Mesothelial cell of epicardium (in vitro differentiated cells): ENCODE measurements around the gene LRRC37A3. TPM values are rescaled to one million over a fixed set of nuclear protein-coding genes. Genes with fewer than 3 reads are reported as not detected.
"Not testable (repeated sequence)": the region's sequence is repeated elsewhere in the genome, so short reads cannot be mapped to it uniquely, and the experiment has no call there.

Experiments
- DNase-seq, 2 experiments: peaks; one replicate each; pipeline ENCODE4 v3.0.0; 2021; ENCODE audit warnings: low spot score in 2 of 2; ENCODE audit not compliant: unreplicated experiment in 2 of 2
- H3K27ac Mint-ChIP-seq: 2 replicates; pipeline ENCODE4 v1.8.0; 2021; ENCODE audit warnings: mixed read lengths
- H3K27me3 Mint-ChIP-seq: 2 replicates; pipeline ENCODE4 v1.8.0; 2021; ENCODE audit warnings: low read depth, mixed read lengths
- H3K36me3 Mint-ChIP-seq: 2 replicates; pipeline ENCODE4 v1.8.0; 2021; ENCODE audit warnings: mixed read lengths
- H3K4me1 Mint-ChIP-seq: 2 replicates; pipeline ENCODE4 v1.8.0; 2021; ENCODE audit warnings: mixed read lengths
- H3K4me3 Mint-ChIP-seq: 2 replicates; pipeline ENCODE4 v1.8.0; 2021; ENCODE audit warnings: mild to moderate bottlenecking, moderate library complexity, mixed read lengths
- H3K9me3 Mint-ChIP-seq: 2 replicates; pipeline ENCODE4 v1.8.0; 2021; ENCODE audit warnings: mixed read lengths
- total RNA-seq: library from RNA; stranded (reverse); gene quantifications from 3 replicates; pipeline ENCODE4 v1.2.1, GENCODE V29; 2021
- TF ChIP-seq, protein P1 (sequence below): fragments of 200-600 bp; sonication (generic); IDR thresholded peaks from one replicate; pipeline ENCODE4 v1.5.0; 2021; ENCODE audit warnings: antibody characterized with exemption; ENCODE audit not compliant: unreplicated experiment

Gene LRRC37A3
- total RNA-seq, 1 donor from 2014 or later = 34.7 TPM

DNA sequence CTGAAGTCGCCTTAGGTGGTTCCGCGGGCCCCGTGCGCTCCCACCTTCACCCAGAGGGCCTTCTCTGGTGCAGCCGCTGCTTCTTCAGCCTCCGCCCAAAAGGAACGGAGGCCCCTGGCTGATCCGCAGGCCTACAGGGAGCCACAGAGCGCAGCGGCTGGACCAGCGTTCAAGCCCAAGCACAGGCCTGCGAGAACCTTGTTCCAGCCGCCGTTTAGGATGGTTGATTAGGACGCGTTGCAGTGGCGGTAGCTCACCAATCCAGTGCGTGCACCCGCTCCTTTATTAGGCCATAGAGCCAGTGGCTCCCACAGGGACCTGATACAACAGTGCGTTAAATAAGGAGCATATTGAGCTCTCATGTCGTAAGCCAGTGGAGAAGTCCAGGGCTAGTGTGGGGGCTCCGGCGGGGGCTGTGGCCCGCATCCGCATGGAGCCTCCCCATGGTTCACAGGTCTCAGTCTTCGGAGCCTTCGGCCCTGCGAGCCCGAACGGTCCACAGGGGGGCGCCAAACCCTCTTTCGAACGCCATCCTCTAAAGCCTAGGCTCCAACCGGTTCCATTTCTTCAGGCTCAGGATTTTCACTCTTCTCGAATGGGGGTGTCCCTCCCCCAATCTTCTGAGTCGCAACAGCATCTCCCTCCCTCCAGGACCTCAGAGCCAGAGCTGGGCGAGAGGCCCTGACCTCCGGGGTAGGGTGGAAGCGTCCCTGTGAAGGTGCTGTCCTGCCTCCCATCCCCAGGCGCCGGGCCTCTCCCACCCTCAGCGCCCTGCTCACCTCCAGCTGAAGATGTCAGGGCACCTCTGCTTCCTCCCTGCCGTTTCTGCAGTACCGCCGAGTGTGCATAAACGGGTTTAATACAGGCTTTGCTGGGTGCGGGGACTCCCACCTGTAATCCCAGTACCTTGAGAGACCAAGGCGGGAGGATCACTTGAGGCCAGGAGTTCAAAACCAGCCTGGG is 71.5 kb downstream of the LRRC37A3 start:
- TF ChIP-seq, protein P1, sequence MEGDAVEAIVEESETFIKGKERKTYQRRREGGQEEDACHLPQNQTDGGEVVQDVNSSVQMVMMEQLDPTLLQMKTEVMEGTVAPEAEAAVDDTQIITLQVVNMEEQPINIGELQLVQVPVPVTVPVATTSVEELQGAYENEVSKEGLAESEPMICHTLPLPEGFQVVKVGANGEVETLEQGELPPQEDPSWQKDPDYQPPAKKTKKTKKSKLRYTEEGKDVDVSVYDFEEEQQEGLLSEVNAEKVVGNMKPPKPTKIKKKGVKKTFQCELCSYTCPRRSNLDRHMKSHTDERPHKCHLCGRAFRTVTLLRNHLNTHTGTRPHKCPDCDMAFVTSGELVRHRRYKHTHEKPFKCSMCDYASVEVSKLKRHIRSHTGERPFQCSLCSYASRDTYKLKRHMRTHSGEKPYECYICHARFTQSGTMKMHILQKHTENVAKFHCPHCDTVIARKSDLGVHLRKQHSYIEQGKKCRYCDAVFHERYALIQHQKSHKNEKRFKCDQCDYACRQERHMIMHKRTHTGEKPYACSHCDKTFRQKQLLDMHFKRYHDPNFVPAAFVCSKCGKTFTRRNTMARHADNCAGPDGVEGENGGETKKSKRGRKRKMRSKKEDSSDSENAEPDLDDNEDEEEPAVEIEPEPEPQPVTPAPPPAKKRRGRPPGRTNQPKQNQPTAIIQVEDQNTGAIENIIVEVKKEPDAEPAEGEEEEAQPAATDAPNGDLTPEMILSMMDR = peak; percentile 59
- H3K27me3 Mint-ChIP-seq, H3K27ac Mint-ChIP-seq, H3K4me3 Mint-ChIP-seq, H3K4me1 Mint-ChIP-seq, H3K36me3 Mint-ChIP-seq, H3K9me3 Mint-ChIP-seq: not testable (repeated sequence)
- DNase-seq = peak in 1 of 2 experiments; percentile 66

DNA sequence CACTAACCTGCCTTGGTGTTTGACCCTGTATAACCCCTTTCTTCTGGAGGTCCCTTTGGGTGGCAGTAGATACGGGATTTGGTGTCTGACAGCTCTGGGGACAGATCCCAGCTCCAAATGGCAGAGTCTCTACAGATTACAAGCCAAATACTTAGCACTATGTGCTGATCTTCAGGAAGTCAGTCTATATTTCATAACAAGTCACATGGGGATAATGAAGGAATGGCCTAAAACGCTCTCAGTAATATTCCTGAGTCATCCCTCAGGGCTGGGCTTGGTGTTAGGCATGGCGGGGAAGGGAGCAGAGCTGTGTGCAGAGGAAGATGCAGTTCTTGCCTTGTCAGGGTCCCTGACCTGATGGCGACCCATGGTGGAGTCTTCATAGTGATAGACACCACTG is 72.4 kb downstream of the LRRC37A3 start:
- not testable (repeated sequence) for H3K9me3 Mint-ChIP-seq, DNase-seq, H3K36me3 Mint-ChIP-seq, H3K27ac Mint-ChIP-seq, H3K4me3 Mint-ChIP-seq, H3K4me1 Mint-ChIP-seq, H3K27me3 Mint-ChIP-seq

DNA sequence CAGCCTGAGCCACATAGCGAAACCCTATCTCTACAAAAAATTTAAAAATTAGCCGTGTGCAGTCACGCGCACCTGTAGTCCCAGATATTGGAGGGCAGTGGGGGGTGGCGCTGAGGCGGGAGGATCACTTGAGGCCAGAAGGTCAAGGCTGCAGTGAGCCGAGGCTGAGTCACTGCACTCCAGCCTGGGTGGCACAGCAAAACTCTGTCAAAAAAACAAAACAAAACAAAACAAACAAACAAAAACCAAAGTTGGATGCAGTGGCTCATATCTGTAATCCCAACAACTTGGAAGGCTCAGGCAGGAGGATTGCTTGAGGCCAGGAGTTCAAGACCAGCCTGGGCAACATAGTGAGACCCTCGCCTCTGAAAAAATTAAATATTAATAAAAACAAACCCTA is 75.4 kb downstream of the LRRC37A3 start:
- H3K36me3 Mint-ChIP-seq, H3K27ac Mint-ChIP-seq, H3K4me3 Mint-ChIP-seq, H3K27me3 Mint-ChIP-seq, DNase-seq, H3K9me3 Mint-ChIP-seq, H3K4me1 Mint-ChIP-seq: not testable (repeated sequence)

DNA sequence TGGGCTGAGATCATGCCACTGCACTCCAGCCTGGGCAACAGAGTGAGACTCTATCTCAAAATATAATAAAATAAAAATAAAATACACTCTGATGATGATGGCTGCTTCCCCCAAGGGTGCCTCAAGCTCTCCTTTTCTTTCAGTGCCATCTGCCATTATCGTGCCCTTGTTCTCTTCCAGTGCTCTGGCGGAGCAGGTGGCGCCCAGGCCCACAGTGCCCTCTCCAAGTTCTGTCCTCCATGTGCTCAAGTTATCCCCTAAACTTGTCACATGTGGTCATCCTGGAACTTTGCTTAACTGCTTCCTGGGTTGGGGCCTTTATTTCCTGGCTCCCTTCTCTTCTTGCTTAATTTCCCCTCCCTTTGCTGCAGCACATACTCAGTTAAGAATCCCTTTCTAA is 76.4 kb downstream of the LRRC37A3 start:
- not testable (repeated sequence) for H3K9me3 Mint-ChIP-seq, H3K4me3 Mint-ChIP-seq, H3K4me1 Mint-ChIP-seq, H3K27me3 Mint-ChIP-seq, DNase-seq, H3K36me3 Mint-ChIP-seq, H3K27ac Mint-ChIP-seq

DNA sequence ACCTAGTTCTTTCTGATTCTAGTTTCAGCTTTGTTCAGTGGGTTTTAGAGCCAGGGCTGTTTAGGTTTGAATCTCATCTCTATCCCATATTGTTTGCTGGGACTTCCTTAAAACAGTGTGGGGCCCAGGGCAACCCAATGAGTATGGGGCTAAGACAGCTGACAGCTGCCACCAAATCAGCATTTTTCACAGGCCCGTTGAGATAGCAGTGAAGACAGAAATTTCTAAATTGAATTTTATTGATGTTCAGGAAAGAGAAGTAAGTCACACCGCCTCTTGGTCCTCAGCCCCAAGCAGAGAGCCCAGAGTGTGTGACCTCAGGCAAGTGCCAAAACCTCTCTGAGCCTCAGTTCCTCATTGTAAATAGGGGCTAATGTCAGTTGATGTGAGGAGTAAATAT is 78.3 kb downstream of the LRRC37A3 start:
- not testable (repeated sequence) for H3K9me3 Mint-ChIP-seq, H3K27me3 Mint-ChIP-seq

DNA sequence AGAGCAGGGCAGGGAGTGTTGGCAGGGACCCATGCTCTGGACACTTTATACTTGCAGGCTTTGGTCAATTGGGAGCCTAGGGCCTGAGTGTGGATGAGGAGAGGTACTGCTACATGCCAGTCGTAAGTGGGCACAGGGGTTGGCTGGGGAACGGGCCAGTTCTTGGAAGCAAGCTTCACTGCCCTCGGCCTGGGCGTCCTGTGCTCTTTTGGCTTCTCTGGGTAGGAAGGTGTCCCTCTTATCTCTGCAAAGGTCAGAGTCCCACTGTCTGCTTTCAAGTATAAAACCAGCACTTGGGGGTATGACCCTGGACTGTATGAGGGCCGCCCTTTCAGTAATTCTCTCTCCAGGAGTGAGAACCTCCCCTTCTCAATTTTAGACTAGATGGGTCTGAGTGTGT is 80.8 kb downstream of the LRRC37A3 start:
- not testable (repeated sequence) for H3K27ac Mint-ChIP-seq, H3K27me3 Mint-ChIP-seq, DNase-seq, H3K4me1 Mint-ChIP-seq, H3K36me3 Mint-ChIP-seq, H3K9me3 Mint-ChIP-seq, H3K4me3 Mint-ChIP-seq

More for the DNA sequence above, 78.3 kb downstream of the LRRC37A3 start:
- not testable (repeated sequence) for H3K4me3 Mint-ChIP-seq, H3K27ac Mint-ChIP-seq, DNase-seq, H3K36me3 Mint-ChIP-seq, H3K4me1 Mint-ChIP-seq

DNA sequence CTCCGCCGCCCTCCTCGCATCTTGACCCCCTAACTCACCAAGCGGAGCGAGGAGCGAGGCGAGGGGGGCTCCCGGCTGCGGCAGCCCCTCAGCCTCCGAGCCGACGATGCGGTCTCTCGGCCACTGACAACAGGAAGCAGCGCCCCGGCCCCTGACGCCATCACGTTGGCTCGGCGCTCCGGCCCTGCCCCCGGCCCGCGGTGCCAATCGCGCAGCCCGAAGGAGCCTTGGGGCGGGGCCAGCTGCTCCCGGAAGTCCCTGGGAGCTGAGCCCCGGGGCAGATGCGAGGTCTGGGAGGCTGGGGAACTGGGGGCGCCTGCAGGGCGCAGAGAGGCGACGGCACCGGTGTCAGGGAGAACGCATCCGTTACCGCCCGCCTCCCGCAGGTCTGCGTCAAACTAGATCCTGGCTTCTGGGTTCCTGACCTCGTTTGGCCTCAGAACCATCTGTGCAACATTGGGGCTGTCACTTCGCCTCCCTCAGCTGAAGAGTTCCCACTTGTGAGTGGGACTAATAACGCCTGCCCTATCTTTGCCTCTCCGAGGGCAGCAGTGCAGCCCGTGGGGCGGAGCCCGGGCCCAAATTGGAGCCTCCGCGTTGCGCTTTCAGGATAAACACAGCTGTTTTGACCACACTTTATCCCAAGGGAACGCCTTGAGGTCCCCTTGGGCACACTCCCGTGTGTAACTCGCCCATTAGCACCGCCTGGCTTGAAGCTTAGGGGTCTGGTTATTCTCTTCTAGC is 82.1 kb downstream of the LRRC37A3 start:
- DNase-seq = peak; percentile 50 to 86
- Mint-ChIP-seq H3K4me3 (peak overlapping the region; percentile 91), H3K27ac (peak overlapping the region; percentile 94)
- not testable (repeated sequence) for H3K4me1 Mint-ChIP-seq, H3K36me3 Mint-ChIP-seq, H3K27me3 Mint-ChIP-seq, H3K9me3 Mint-ChIP-seq

DNA sequence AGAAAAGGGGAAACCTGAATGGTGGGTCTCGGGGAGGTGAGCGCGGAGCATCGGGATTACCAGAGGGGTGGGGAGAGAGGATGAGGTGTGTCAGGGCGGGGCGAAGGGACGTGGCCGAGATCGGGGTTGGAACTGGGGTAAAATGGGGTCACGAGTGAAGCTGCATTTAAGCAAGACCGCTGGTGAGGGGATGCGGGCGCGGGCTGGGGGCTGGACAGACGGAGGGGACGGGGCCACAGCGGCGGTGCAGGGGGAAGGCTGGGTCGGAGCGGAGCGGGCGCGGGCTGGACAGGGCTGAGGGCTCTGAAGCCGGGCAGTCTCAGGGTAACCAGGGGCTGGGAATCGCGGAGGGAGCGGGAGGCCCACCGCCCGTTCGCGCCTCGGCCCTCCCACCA is 82.7 kb downstream of the LRRC37A3 start:
- DNase-seq, H3K27me3 Mint-ChIP-seq, H3K36me3 Mint-ChIP-seq, H3K4me1 Mint-ChIP-seq, H3K9me3 Mint-ChIP-seq: not testable (repeated sequence)
- Mint-ChIP-seq H3K4me3 (peak overlapping the region; percentile 91), H3K27ac (peak overlapping the region; percentile 16)

DNA sequence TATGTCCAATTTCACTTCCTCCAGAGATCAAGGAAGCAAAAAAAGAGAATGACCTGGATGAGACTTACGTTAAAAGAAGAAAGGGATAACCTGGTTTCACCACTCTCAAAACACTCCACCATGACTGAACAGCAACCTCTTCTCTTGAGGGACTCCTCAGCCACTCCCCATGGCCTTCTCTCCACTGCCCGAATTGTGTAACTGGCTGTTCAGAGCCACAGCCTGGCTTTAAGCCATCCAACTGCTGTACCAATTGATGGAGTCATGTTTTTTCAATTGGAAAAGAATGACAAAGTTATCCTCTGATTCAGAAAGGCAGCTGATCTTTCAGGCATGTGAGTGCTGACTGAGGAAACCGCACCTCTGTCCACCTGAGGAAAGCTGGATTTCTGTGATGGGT is 85.2 kb downstream of the LRRC37A3 start:
- H3K27me3 Mint-ChIP-seq, H3K4me3 Mint-ChIP-seq, DNase-seq, H3K36me3 Mint-ChIP-seq, H3K9me3 Mint-ChIP-seq, H3K27ac Mint-ChIP-seq: not testable (repeated sequence)
- H3K4me1 Mint-ChIP-seq = peaks cover 13% of the 10 kb centered on the region

DNA sequence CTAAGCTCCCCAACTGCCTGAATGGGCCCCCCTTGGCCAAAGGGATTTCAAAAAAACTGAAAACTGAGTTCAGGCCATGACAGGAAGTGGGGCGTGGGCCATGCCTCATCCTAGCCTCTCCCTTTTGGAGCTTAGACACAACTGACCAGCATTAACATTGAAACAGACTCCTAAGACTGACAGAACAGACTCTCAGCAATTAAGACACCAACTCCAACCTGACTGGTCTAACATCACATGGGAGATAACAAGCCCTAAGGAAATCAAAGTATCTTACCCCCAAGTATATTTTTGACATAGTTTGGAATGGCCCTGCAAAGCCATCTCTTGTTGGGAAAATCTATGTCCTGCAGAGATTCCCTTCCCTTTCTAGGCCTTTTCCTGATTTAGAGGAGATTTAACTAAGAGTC is 88.6 kb downstream of the LRRC37A3 start:
- H3K36me3 Mint-ChIP-seq, H3K27me3 Mint-ChIP-seq, DNase-seq, H3K9me3 Mint-ChIP-seq, H3K27ac Mint-ChIP-seq, H3K4me3 Mint-ChIP-seq, H3K4me1 Mint-ChIP-seq: not testable (repeated sequence)

DNA sequence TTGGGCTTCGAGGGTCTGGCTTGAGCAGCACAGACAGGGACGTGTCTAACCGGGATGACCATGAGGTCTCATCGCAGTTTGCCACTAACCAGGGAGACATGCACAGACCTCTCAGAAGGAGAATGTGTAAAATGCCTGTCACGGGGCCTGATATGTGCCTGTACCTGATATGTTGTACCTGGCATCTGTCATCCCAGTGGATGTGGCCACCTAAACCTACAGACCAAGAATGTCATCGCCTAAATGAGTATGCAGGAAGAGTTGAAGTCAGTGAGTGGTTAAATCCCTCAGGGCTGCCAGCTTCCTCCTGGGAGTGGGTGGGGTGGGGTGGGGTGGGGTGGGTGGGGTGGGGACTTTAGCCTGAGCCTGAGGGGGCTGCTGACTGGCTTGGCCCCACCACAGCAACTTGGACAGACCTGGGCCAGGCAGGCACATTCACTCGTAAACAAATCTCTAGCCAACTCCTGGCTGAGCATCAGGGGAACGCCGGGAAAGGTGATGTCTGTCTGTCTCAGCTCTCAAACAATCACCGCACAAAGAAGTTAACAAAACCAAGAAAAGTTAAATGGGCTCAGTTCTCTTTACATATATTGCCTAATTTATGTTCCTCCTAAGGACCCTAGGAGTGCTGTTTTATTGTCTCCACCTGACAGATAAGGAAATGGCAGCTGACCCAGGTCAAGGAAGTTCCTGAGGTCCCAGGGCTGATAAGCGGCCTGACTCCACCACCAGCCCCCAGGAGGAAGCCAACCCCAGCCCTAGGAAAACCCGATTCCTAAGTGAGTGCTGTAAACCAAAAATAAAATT is 89.3 kb downstream of the LRRC37A3 start:
- H3K9me3 Mint-ChIP-seq, H3K27me3 Mint-ChIP-seq, H3K27ac Mint-ChIP-seq, H3K4me1 Mint-ChIP-seq, H3K36me3 Mint-ChIP-seq, H3K4me3 Mint-ChIP-seq, DNase-seq: not testable (repeated sequence)

DNA sequence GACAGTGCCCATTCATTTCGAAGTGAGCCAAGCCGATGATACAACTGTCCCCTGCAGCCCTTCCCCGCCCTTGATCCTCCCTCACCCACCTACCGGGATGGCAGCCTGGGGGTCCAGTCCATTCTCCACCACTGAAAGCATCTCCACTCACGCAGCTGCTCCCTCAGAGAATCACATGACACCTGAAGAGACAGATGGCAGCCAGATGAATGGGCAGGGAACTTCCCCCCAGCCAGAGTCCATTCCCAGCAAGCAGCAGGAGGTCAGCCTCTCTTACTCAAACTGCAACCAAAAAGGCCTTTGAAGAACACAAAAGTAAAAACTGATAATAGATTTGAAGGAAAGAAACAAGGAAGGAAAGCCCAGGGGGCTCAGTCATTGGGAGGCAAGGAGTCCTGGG is 90.2 kb downstream of the LRRC37A3 start:
- H3K27ac Mint-ChIP-seq, H3K9me3 Mint-ChIP-seq, H3K4me1 Mint-ChIP-seq, DNase-seq, H3K4me3 Mint-ChIP-seq, H3K27me3 Mint-ChIP-seq: not testable (repeated sequence)
- H3K36me3 Mint-ChIP-seq = peaks cover 10% of the 10 kb centered on the region
